ENCODE data around the gene CA10. TPM values are rescaled to one million over a fixed set of nuclear protein-coding genes. Genes with fewer than 3 reads are reported as not detected.

CA10 gene
- total RNA-seq, result not detected

DNA sequence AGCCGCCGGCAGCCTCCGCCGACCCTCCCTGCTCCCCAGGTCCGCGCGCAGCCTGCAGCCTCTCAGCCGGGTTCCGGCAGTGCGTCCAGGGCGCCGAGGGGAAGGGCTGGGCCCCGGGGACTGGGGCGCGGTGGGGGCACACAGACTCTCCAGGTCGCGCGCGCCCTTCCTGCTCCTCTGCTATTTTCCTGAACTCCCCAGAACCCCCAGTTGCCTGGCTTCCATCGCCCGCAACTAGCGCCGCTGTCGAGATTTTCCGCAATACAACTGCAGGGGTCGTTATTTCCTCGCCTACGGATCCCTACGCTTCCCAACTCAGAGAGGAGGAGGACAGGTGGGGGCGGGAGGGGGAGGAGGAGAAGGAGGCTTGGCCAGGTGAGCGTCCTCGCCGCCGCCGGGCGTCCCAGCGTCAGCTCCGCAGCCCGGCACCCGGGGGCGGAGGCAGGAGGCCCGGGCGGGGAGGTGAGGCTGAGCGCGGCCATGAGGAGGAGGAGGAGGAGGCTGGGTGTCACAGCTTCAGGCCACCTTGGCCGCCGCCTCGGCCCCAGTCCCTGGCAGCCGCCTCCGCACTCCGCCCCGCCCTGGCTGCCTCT lies at the start of gene CA10:
Gene CA10, minus strand, starts transcription at position 265 of the 593 bp plus-strand sequence.
- no peak for DNase-seq (ENCODE audit: low spot score in 2 of 2)
- Histone ChIP-seq H3K4me1 (peaks cover 19% of the 10 kb centered on the region), H3K4me3 (peak within 1 kb of the TSS; percentile 34), H3K27me3 (peaks cover 66% of the 10 kb centered on the region), H3K9me3 (no peaks in the 10 kb centered on the region), H3K27ac (no peak within 1 kb of the TSS), H3K36me3 (no peaks in the 10 kb centered on the region)
- no peak for TF ChIP-seq POLR2AphosphoS5 (IDR thresholded peaks at IDR 0.05)
- no peak for TF ChIP-seq EP300 (IDR thresholded peaks at IDR 0.05)
- WGBS, result 3% methylated on average over 34 of the region's 52 CpGs

DNA sequence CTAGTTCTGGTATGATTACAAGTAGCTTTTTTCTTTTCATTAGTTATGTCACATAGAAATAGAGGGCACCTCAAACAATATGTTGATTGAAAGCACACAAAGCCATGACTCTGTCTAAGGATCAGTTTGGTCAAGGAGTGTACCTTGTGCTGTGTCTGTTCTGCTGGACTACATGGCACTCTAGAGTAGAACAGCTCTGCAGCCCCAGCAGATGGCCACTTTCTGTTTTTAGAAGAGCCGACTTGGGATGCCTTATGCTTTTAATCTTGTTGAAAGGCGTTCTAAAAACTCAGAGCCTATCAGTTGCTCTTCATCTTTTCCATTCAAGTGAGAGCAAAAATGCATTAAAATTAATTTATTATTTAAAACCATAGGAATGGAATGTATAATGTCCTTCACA lies 49.3 kb upstream of the CA10 start:
- H3K36me3 ChIP-seq, result no peaks in the 10 kb centered on the region
- 40% methylated on average over 2 of the region's 2 CpGs for WGBS
- no peak for TF ChIP-seq POLR2AphosphoS5 (IDR thresholded peaks at IDR 0.05)
- TF ChIP-seq EP300 (IDR thresholded peaks at IDR 0.05), result no peak
- TF ChIP-seq, protein P1, sequence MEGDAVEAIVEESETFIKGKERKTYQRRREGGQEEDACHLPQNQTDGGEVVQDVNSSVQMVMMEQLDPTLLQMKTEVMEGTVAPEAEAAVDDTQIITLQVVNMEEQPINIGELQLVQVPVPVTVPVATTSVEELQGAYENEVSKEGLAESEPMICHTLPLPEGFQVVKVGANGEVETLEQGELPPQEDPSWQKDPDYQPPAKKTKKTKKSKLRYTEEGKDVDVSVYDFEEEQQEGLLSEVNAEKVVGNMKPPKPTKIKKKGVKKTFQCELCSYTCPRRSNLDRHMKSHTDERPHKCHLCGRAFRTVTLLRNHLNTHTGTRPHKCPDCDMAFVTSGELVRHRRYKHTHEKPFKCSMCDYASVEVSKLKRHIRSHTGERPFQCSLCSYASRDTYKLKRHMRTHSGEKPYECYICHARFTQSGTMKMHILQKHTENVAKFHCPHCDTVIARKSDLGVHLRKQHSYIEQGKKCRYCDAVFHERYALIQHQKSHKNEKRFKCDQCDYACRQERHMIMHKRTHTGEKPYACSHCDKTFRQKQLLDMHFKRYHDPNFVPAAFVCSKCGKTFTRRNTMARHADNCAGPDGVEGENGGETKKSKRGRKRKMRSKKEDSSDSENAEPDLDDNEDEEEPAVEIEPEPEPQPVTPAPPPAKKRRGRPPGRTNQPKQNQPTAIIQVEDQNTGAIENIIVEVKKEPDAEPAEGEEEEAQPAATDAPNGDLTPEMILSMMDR (IDR thresholded peaks at IDR 0.05), result no peak
- no peak for TF ChIP-seq POLR2A (IDR thresholded peaks at IDR 0.05)
- H3K4me3 ChIP-seq, result no peak overlapping the region
- H3K27me3 ChIP-seq, result no peaks in the 10 kb centered on the region
- no peak overlapping the region for H3K27ac ChIP-seq
- DNase-seq (ENCODE audit: low spot score in 2 of 2), result no peak
- no peaks in the 10 kb centered on the region for H3K4me1 ChIP-seq
- H3K9me3 ChIP-seq, result no peaks in the 10 kb centered on the region

DNA sequence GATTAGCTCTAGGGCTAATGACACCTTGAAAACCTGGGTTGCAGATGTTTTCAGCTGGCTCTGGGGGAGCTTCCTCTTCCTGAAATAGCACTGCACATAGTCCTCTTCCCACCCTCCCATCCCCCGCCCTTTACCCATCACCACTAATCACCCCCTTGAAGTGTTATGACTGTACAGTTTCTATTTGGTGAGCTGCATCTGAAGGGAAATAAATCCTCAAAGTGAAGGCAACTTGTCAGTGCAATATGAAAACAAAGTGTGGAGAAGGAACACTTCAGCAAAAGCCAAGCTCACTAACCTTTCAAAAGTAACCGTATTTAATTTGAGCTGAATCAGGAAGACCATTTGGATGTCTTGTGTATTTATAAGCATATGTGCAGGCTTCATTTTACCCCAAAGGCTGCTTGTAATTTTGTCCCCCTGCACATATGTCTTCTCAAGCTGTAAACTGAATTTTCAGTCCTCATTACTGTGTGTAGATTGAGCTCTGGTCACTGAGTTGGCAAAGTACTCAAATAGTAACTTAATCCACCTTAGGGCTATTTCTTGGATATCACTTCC lies 44.1 kb upstream of the CA10 start:
- WGBS, result 40% methylated on average over 2 of the region's 2 CpGs
- no peak overlapping the region for H3K4me3 ChIP-seq
- no peaks in the 10 kb centered on the region for H3K36me3 ChIP-seq
- no peaks in the 10 kb centered on the region for H3K27me3 ChIP-seq
- no peaks in the 10 kb centered on the region for H3K9me3 ChIP-seq
- H3K27ac ChIP-seq, result no peak overlapping the region
- no peaks in the 10 kb centered on the region for H3K4me1 ChIP-seq
- TF ChIP-seq POLR2A (IDR thresholded peaks at IDR 0.05) (no peak), EP300 (IDR thresholded peaks at IDR 0.05) (no peak), POLR2AphosphoS5 (IDR thresholded peaks at IDR 0.05) (no peak)
- TF ChIP-seq, protein P1 (IDR thresholded peaks at IDR 0.05), result no peak
- no peak for DNase-seq (ENCODE audit: low spot score in 2 of 2)

DNA sequence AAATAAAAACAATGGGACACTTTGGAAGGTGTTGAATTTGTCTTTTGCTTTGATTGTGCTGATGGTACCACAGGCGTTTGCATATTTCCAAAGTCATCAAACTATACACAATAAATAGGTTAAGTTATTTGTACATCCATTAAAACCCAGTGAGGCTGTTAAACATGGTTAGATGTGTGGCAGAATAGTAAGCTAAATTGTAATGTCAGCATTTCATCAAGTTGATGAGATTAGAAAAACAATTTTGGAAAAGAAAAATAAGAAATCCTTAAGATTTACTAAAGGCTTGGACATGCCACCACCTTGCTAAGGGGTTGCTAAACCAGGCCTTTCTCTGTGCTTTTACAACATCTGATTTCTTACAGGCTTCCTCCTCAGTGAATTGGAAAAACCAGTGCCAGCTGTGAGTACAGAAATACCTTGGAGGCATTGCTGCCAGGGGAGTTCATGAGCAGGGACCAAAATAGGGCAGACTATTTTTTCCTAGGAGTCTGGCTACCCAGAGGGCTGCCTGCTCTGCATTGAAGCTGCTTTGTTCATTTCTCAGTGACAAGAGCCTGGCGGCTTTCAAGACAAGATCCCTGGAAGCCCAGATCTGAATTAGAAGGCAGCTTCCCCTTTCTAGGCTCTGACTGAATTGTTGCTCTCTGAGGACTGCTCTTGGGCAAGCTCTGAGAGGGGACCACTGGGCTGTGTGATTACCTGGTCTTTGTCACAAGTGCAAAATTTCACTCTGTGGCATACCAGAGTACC lies 43.4 kb upstream of the CA10 start:
- Histone ChIP-seq H3K36me3 (no peaks in the 10 kb centered on the region), H3K27me3 (no peaks in the 10 kb centered on the region), H3K27ac (no peak overlapping the region), H3K9me3 (no peaks in the 10 kb centered on the region), H3K4me1 (no peaks in the 10 kb centered on the region), H3K4me3 (no peak overlapping the region)
- 66% methylated on average over 1 of the region's 2 CpGs for WGBS
- no peak for TF ChIP-seq POLR2A (IDR thresholded peaks at IDR 0.05)
- no peak for DNase-seq (ENCODE audit: low spot score in 2 of 2)

DNA sequence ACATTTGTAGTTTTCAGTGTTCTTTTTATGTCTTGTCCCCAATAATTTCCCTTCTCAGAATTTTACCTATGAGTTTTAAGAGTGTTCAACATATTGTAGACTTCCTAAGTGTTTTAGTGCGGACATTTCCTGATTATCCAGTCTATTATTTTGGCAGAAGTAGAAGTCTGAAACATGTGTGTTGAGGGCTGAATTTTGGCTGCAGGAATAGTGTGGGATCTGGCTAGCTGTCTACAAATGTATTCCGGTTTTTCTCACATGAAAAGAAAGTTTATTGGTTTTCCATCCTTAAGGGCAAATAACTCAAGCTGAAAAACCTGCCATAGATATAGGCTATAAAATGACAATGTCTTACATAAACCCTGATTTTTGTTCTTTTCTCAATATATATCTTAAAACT lies 33.0 kb upstream of the CA10 start:
- Histone ChIP-seq H3K27ac (no peak overlapping the region), H3K27me3 (no peaks in the 10 kb centered on the region), H3K36me3 (no peaks in the 10 kb centered on the region), H3K4me3 (no peak overlapping the region), H3K9me3 (no peaks in the 10 kb centered on the region), H3K4me1 (no peaks in the 10 kb centered on the region)
- no peak for DNase-seq (ENCODE audit: low spot score in 2 of 2)
- WGBS, result 34% methylated on average over 2 of the region's 2 CpGs
- TF ChIP-seq POLR2A (IDR thresholded peaks at IDR 0.05) (no peak), EP300 (IDR thresholded peaks at IDR 0.05) (no peak)
- TF ChIP-seq, protein P1 (IDR thresholded peaks at IDR 0.05), result no peak

DNA sequence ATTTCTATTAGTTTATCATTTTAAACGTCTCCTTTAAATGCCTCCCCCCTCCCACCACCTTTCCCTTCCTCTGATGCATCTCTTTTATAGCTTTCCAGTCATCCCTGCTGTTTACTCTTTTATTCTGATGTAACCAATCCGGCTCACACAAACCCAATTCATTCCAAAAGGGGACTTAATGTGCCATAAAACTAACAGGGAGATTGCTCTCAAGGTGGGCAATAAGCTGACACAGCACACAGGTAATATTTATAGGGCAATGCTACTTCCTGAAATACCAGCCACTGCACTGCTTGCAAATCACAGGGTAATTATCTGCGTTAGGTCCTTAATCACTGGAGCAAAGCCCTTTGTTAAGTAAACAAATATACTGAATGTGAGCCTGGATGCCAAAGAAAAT lies 23.3 kb upstream of the CA10 start:
- WGBS, result 16% methylated on average over 3 of the region's 3 CpGs
- Histone ChIP-seq H3K36me3 (no peaks in the 10 kb centered on the region), H3K27me3 (no peaks in the 10 kb centered on the region), H3K27ac (no peak overlapping the region), H3K4me3 (no peak overlapping the region), H3K4me1 (no peaks in the 10 kb centered on the region), H3K9me3 (no peaks in the 10 kb centered on the region)
- TF ChIP-seq EP300 (IDR thresholded peaks at IDR 0.05) (no peak), POLR2A (IDR thresholded peaks at IDR 0.05) (no peak), POLR2AphosphoS5 (IDR thresholded peaks at IDR 0.05) (no peak)
- TF ChIP-seq, protein P1 (IDR thresholded peaks at IDR 0.05), result no peak
- no peak for DNase-seq (ENCODE audit: low spot score in 2 of 2)
